Brain microvascular endothelial cell (primary cell): Measurements from ENCODE around the gene C10orf90.

Experiments
- DNase-seq: peaks from one replicate; pipeline ENCODE4 v3.0.0-alpha.2; 2020
- H3K27ac ChIP-seq: fragments of 250-450 bp; sonication (Bioruptor Pico); 2 replicates; pipeline ENCODE4 v1.5.1; 2020; ENCODE audit warnings: mild to moderate bottlenecking, moderate library complexity
- H3K27me3 ChIP-seq: fragments of 250-450 bp; sonication (Bioruptor Pico); replicated peaks from 2 replicates; pipeline ENCODE4 v1.5.1; 2020; ENCODE audit warnings: mild to moderate bottlenecking
- H3K36me3 ChIP-seq: fragments of 250-450 bp; sonication (Bioruptor Pico); replicated peaks from 2 replicates; pipeline ENCODE4 v1.5.1; 2020; ENCODE audit warnings: mild to moderate bottlenecking
- H3K4me3 ChIP-seq: 2 replicates; pipeline ENCODE4 v1.5.1; 2011; ENCODE audit warnings: low read depth, mild to moderate bottlenecking, control low read depth, low read length, moderate library complexity
- CTCF ChIP-seq: IDR thresholded peaks from 2 replicates; pipeline ENCODE4 v1.5.1; 2011; ENCODE audit warnings: low read depth, mild to moderate bottlenecking, moderate library complexity, low read length, control low read depth, inconsistent platforms; ENCODE audit errors: missing control alignments
- in situ Hi-C: cut with HindIII; loops from 2 replicates; pipeline ENCODE4 v1.10.0; 2017; ENCODE audit warnings: low sequenced_read_pairs, low pct_ligation_motif_present

Gene C10orf90

GRCh38 chr10:126629925-126630624, 40.4 kb downstream of the C10orf90 start:
- no peaks in the 10 kb centered on the region for H3K27me3 ChIP-seq
- TF ChIP-seq CTCF: no peak
- no peak overlapping the region for H3K27ac ChIP-seq
- DNase-seq: no peak
- H3K36me3 ChIP-seq: no peaks in the 10 kb centered on the region
- no peak overlapping the region for H3K4me3 ChIP-seq
- in situ Hi-C loops: no loop called here

GRCh38 chr10:126628746-126629145, 41.7 kb downstream of the C10orf90 start:
- TF ChIP-seq CTCF: no peak
- no peaks in the 10 kb centered on the region for H3K27me3 ChIP-seq
- no peak for DNase-seq
- H3K4me3 ChIP-seq: no peak overlapping the region
- in situ Hi-C loops: no loop called here
- H3K36me3 ChIP-seq: no peaks in the 10 kb centered on the region
- H3K27ac ChIP-seq: no peak overlapping the region

- in situ Hi-C loops: no loop called here
- H3K4me3 ChIP-seq: no peak overlapping the region
- no peaks in the 10 kb centered on the region for H3K27me3 ChIP-seq
- H3K36me3 ChIP-seq: no peaks in the 10 kb centered on the region
- DNase-seq: no peak
- no peak overlapping the region for H3K27ac ChIP-seq
- TF ChIP-seq CTCF: no peak
These were observed 48.6 kb downstream of the C10orf90 start for GRCh38 chr10:126621846-126622245.

GRCh38 chr10:126618466-126618865, 52.0 kb downstream of the C10orf90 start:
- H3K36me3 ChIP-seq: no peaks in the 10 kb centered on the region
- H3K27me3 ChIP-seq: no peaks in the 10 kb centered on the region
- no peak for DNase-seq
- no peak for TF ChIP-seq CTCF
- in situ Hi-C loops: no loop called here
- no peak overlapping the region for H3K27ac ChIP-seq
- H3K4me3 ChIP-seq: no peak overlapping the region

- Histone ChIP-seq H3K27ac (no peak overlapping the region), H3K4me3 (no peak overlapping the region), H3K36me3 (no peaks in the 10 kb centered on the region), H3K27me3 (no peaks in the 10 kb centered on the region)
- no peak for DNase-seq
- TF ChIP-seq CTCF: no peak
- in situ Hi-C loops: no loop called here
These were observed 52.8 kb downstream of the C10orf90 start for GRCh38 chr10:126617733-126618132.

- no peak for DNase-seq
- no peak overlapping the region for H3K27ac ChIP-seq
- no peak for TF ChIP-seq CTCF
- H3K36me3 ChIP-seq: no peaks in the 10 kb centered on the region
- in situ Hi-C loops: no loop called here
- H3K27me3 ChIP-seq: no peaks in the 10 kb centered on the region
- H3K4me3 ChIP-seq: no peak overlapping the region
These were observed 53.3 kb downstream of the C10orf90 start for GRCh38 chr10:126617208-126617607.
